ENCODE results near the gene DCN. TPM values are rescaled to one million over a fixed set of nuclear protein-coding genes. Genes with fewer than 3 reads are reported as not detected.

The DCN gene
- total RNA-seq, 2 donors from 2014 or later, result 79.0 to 240 TPM

DNA sequence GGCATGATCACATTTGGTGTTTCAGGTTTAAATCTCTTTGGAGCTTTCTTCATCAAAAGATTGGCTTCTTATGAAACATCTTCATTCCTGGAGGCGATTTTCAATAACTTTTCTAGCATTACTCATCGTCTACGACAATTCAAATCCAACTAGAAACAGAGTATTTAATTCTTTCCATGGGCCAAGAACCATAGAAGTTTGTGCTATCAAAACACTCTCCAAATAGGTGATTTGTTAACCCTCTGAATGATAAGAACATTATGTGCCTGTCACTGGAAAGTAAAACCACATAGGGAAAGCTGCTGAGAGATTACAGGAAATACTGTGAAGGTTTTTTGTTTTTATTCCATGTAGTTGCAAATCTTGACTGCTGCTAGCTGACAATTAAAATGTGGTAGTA lies 6.9 kb upstream of the DCN start:
- no peaks in the 10 kb centered on the region for H3K9me3 ChIP-seq
- H3K4me3 ChIP-seq, result no peak overlapping the region
- DNase-seq, result no peak
- intact Hi-C loops (cut with DNase I), result no loop called here
- H3K27me3 ChIP-seq, result no peaks in the 10 kb centered on the region
- H3K36me3 ChIP-seq, result no peaks in the 10 kb centered on the region
- H3K4me1 ChIP-seq, result no peaks in the 10 kb centered on the region
- H3K27ac ChIP-seq, result no peak overlapping the region
- no peak overlapping the region for H3K9ac ChIP-seq (ENCODE audit: low read depth in 2 of 2, low read length in 2 of 2)
- TF ChIP-seq, protein P1, sequence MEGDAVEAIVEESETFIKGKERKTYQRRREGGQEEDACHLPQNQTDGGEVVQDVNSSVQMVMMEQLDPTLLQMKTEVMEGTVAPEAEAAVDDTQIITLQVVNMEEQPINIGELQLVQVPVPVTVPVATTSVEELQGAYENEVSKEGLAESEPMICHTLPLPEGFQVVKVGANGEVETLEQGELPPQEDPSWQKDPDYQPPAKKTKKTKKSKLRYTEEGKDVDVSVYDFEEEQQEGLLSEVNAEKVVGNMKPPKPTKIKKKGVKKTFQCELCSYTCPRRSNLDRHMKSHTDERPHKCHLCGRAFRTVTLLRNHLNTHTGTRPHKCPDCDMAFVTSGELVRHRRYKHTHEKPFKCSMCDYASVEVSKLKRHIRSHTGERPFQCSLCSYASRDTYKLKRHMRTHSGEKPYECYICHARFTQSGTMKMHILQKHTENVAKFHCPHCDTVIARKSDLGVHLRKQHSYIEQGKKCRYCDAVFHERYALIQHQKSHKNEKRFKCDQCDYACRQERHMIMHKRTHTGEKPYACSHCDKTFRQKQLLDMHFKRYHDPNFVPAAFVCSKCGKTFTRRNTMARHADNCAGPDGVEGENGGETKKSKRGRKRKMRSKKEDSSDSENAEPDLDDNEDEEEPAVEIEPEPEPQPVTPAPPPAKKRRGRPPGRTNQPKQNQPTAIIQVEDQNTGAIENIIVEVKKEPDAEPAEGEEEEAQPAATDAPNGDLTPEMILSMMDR (IDR thresholded peaks at IDR 0.05), result no peak

DNA sequence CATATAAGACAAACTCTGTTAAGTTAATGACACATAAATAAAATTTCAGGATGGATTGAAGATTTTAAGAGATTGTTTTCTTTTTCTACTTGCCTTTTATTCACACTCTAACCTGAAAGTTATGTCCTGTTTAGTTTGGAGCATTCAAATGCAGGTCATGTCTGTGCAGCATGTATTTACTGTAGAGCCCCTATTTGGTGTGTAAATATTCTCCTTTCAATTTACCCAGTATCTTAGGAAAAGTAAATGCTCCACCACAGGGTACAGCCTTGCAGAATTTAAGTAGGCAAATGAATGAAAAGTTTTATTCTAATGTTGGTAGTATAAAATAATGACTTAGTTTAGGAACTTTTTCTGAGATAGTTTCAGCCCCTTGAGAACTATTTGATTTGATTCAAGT lies 6.2 kb upstream of the DCN start:
- intact Hi-C loops (cut with DNase I), result no loop called here
- TF ChIP-seq, protein P1 (IDR thresholded peaks at IDR 0.05), result no peak
- no peak for DNase-seq
- Histone ChIP-seq H3K9ac (ENCODE audit: low read depth in 2 of 2, low read length in 2 of 2) (no peak overlapping the region), H3K9me3 (no peaks in the 10 kb centered on the region), H3K4me3 (no peak overlapping the region), H3K27me3 (no peaks in the 10 kb centered on the region), H3K27ac (no peak overlapping the region), H3K36me3 (no peaks in the 10 kb centered on the region), H3K4me1 (no peaks in the 10 kb centered on the region)

DNA sequence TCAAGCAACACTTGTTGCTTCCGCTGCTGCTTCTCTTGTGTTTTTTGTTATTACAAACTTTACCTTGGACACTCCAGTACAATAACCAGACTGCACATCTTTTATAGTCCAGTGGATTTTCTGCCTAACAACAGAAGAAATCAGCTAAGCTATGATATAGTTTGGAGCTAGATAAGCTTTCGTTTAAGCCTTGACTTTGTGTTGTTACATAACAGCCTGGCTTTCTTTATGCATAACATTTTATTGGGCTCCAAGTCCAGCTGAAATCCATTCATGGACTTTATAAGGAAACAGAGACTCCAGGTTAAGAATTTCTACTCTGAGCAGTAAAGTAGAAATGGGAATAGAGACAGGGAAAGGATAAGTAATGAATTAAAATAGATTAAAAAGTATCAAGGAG lies 3.5 kb upstream of the DCN start:
- no peaks in the 10 kb centered on the region for H3K36me3 ChIP-seq
- intact Hi-C loops (cut with DNase I), result no loop called here
- no peaks in the 10 kb centered on the region for H3K4me1 ChIP-seq
- H3K9ac ChIP-seq (ENCODE audit: low read depth in 2 of 2, low read length in 2 of 2), result no peak overlapping the region
- no peaks in the 10 kb centered on the region for H3K9me3 ChIP-seq
- TF ChIP-seq, protein P1 (IDR thresholded peaks at IDR 0.05), result no peak
- DNase-seq, result no peak
- no peak overlapping the region for H3K27ac ChIP-seq
- no peak overlapping the region for H3K4me3 ChIP-seq
- no peaks in the 10 kb centered on the region for H3K27me3 ChIP-seq

DNA sequence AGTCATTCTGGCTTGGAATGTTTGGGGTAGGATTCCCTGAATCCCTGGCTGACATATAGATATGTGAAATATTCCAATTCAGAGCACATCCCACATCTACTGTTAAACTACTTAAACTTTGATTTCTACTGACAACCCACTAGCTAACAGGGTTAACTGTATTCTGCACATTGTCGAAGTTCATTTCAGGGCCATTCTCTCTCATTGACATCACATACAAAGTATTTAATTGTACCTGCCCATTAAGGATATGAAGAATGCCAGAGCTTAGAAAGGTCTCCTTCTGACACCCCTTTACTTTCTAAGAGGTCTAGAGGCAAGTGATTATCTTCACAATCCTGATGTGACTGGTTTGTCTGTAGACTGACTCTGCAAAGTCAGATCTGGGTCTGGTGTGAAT lies 2.8 kb upstream of the DCN start:
- no peaks in the 10 kb centered on the region for H3K36me3 ChIP-seq
- H3K4me3 ChIP-seq, result no peak overlapping the region
- no peaks in the 10 kb centered on the region for H3K27me3 ChIP-seq
- DNase-seq, result no peak
- H3K27ac ChIP-seq, result no peak overlapping the region
- intact Hi-C loops (cut with DNase I), result no loop called here
- H3K9ac ChIP-seq (ENCODE audit: low read depth in 2 of 2, low read length in 2 of 2), result no peak overlapping the region
- H3K9me3 ChIP-seq, result no peaks in the 10 kb centered on the region
- H3K4me1 ChIP-seq, result no peaks in the 10 kb centered on the region
- TF ChIP-seq, protein P1 (IDR thresholded peaks at IDR 0.05), result no peak

GRCh38 chr12:91183551-91183950 lies 934 bp upstream of the DCN start:
- H3K4me3 ChIP-seq, result no peak overlapping the region
- H3K27ac ChIP-seq, result no peak overlapping the region
- no peaks in the 10 kb centered on the region for H3K4me1 ChIP-seq

More at GRCh38 chr12:91183551-91183950, 934 bp upstream of the DCN start:
- Histone ChIP-seq H3K27me3 (no peaks in the 10 kb centered on the region), H3K9ac (ENCODE audit: low read depth in 2 of 2, low read length in 2 of 2) (no peak overlapping the region), H3K9me3 (no peaks in the 10 kb centered on the region), H3K36me3 (no peaks in the 10 kb centered on the region)
- intact Hi-C loops (cut with DNase I), result no loop called here
- TF ChIP-seq, protein P1 (IDR thresholded peaks at IDR 0.05), result no peak
- no peak for DNase-seq

Measured in colonic mucosa (tissue), 4 donors.